GM12801 (cell line): Measurements from ENCODE around the gene CCKAR.

ENCODE experiments used
- TF ChIP-seq, protein P1 (sequence below): IDR thresholded peaks from one replicate; pipeline ENCODE4 v1.5.1; 2011; ENCODE audit warnings: control low read depth; ENCODE audit not compliant: insufficient read length; ENCODE audit errors: extremely low read depth

The CCKAR gene

DNA sequence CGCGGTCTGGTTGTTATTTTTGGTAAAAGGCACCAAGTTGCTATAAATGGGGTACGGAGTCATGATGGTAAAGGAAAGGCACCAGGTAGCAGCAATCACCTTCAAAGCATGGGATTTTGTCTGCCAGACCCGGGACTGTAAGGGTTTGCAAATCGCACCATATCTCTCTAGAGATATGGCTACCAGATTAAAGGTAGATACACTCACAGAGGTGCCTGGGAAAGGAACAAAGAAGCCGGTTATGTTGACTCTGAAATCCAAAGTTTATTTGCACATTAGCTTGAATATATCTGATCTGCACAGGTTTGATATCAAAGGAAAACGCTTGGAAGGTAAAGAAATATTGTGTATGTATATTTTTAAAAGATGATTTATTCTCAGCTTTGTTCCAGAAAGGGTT, 4.6 kb downstream of the CCKAR start:
- TF ChIP-seq, protein P1, sequence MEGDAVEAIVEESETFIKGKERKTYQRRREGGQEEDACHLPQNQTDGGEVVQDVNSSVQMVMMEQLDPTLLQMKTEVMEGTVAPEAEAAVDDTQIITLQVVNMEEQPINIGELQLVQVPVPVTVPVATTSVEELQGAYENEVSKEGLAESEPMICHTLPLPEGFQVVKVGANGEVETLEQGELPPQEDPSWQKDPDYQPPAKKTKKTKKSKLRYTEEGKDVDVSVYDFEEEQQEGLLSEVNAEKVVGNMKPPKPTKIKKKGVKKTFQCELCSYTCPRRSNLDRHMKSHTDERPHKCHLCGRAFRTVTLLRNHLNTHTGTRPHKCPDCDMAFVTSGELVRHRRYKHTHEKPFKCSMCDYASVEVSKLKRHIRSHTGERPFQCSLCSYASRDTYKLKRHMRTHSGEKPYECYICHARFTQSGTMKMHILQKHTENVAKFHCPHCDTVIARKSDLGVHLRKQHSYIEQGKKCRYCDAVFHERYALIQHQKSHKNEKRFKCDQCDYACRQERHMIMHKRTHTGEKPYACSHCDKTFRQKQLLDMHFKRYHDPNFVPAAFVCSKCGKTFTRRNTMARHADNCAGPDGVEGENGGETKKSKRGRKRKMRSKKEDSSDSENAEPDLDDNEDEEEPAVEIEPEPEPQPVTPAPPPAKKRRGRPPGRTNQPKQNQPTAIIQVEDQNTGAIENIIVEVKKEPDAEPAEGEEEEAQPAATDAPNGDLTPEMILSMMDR: no peak

DNA sequence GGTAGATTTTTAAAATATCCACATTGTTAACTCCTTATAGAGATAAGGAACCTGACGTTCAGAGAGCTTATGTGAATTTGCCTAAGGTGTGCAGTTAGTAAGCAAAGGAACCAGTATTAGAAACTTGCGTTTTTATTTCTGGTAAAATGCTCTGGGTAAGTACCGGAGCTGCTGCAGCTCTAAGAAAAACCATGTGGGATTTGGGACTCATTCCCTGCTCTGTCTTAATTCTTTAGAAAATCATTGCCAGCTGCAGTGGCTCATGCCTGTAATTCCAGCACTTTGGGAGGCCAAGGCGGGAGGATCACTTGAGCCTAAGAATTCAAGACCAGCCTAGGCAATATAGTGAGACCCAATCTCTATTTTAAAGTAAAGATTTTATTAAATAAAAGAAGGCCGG, 5.8 kb downstream of the CCKAR start:
- TF ChIP-seq, protein P1: no peak

DNA sequence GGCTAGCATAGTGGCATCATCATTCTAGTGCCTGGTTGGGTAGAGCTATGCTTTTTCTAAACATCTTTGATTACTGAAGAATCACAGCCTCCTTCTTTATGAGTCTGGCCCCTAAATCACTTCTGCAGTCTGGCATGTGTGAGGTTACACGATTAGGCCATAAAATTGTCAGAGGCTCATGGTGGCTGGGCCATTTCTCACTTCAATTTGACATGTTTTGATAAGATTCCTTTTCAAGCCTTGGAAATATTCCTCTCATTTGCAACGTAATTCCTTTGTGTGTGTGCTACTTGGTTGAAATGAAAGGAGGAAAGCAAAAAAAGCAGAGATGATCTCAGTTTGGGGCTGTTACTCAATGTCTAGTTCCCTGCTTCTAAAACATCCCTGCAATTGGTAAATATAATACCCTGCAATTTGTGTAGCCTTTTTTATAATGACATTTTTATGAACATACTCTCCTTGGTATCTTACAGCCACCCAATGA, 6.2 kb downstream of the CCKAR start:
- TF ChIP-seq, protein P1: no peak

DNA sequence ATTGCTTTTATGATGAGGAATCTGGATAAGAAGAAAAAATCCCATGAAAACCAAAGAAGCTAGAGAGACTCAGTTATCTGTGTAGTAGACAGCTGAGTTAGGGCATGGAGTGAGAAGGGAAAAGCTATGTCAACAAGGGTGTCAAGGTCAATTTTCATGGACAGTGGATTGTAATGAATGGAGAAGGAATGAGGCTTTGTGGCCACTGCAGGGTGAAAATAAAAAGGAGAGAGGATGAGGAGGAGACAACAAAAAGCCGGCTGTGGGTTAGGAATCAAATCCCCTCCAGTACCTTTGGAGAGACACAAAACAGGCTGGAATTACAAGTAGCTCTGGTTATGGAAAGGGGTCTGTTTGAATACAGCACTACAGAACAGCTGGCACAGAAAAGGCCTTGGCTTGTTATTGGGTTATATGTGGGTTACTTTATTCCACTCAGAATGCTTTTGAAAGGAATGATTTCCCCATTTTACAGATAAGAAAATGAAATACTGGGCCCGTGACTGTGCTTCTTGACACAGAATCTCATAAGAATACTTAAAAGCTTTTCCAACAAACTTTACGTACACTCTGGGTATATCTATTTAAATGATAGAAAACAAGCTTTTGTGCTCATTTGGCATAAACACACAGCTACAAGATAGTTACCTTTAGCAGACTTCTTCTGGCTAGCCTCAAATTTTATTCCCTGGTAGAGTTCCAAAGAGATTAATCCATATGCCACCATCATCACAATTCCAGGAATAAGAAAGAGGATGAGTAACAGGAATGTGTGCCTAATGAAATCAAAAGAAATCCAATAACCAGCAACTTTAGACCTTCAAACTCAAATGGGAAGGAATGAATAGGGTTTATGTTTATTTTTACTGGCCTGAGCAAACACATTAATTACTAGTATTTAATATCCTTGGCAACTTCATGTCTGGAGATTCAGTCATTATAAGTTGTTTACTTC, 7.5 kb downstream of the CCKAR start:
- TF ChIP-seq, protein P1: no peak

DNA sequence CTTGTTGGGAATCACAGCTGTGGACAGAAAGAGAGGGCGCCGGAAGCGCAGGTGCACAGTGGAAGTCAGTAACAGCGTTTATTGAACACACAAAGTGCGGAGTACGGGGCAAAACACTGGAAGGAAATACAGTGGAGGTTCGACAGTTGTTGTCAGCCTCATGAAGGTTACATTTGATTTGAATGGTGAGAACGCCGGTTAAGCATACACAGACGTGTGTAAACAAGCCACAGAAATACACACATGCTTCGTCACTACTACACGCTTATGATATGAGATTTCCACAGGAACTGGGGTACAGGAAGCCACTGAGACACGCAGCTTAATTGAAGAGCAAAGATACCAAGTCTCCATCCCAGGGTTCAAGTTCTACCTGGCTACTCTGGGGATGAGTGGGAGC, 12.0 kb downstream of the CCKAR start:
- TF ChIP-seq, protein P1: no peak

DNA sequence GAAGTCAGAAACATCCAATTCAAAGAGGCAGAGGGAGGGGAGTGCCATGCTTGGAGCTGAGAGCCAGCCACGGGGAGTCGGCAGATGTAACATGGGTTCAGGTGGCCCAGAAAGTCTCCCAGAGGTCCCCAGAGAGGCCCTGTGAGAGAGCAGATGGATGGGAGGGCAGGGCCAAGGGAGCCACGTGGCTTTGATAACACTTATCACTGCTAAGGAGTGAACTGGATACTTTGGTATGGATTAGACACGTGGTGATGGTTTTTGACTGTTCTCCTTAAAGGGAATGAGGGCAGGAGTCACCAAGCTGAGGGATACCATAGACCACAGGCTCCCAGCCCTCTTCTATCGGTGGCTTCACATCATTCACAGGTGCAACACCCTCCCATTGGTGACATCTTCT, 13.7 kb downstream of the CCKAR start:
- TF ChIP-seq, protein P1: no peak

DNA sequence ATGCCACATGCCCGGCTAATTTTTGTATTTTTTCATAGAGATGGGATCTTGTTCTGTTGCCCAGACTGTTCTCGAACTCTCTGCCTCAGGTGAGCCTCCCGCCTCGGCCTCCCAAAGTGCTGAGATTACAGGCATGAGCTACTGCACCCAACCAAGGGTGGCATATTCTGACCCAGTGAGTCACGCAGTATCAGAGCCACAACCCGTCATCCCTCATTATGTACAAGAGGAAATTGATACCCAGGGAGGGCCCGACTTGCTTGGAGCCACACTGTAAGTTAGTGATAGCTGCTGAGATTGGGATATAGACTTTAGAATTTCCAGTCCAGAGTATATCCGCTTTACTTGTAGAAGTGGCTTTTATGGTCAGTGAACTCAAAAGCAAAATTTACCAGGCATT, 14.6 kb downstream of the CCKAR start:
- TF ChIP-seq, protein P1: no peak
